Muscle layer of colon (tissue), 2 donors: ENCODE data around the gene FOXK2.
"Not testable (repeated sequence)": the region's sequence is repeated elsewhere in the genome, so short reads cannot be mapped to it uniquely, and the experiment has no call there.

Experiments used
- H3K27ac ChIP-seq: one replicate; pipeline ENCODE4 v1.7.0; 2013; ENCODE audit warnings: low read depth, mild to moderate bottlenecking, low read length, moderate library complexity
- H3K27me3 ChIP-seq, 2 donors: one replicate each; pipeline ENCODE4 v1.7.0; 2013; ENCODE audit warnings: low read length in 2 of 2, mild to moderate bottlenecking in 2 of 2; ENCODE audit not compliant: insufficient read depth in 2 of 2, control insufficient read depth in 1 of 2
- H3K36me3 ChIP-seq: one replicate; pipeline ENCODE4 v1.7.0; 2013; ENCODE audit warnings: mild to moderate bottlenecking, low read length; ENCODE audit not compliant: insufficient read depth
- H3K4me1 ChIP-seq: one replicate; pipeline ENCODE4 v1.7.0; 2013; ENCODE audit warnings: mild to moderate bottlenecking, low read length; ENCODE audit not compliant: insufficient read depth
- H3K4me3 ChIP-seq, 2 donors: one replicate each; pipeline ENCODE4 v1.7.0; 2013; ENCODE audit warnings: low read length in 2 of 2, low read depth in 1 of 2, mild to moderate bottlenecking in 1 of 2, moderate library complexity in 1 of 2
- H3K9ac ChIP-seq: one replicate; pipeline ENCODE4 v1.7.0; 2013; ENCODE audit warnings: low read length
- H3K9me3 ChIP-seq: one replicate; pipeline ENCODE4 v1.7.0; 2013; ENCODE audit warnings: mild to moderate bottlenecking, low read length
- donor health status: abdominal sarcoma.
- donor health status: Adenocarcinoma of cecum.

Gene FOXK2

GRCh38 chr17:82542439-82542838, 22.9 kb downstream of the FOXK2 start:
- no peaks in the 10 kb centered on the region for H3K36me3 ChIP-seq
- peaks cover 36% of the 10 kb centered on the region for H3K4me1 ChIP-seq
- no peak overlapping the region for H3K9ac ChIP-seq
- no peak overlapping the region for H3K27ac ChIP-seq
- no peaks in the 10 kb centered on the region for H3K9me3 ChIP-seq
- no peak overlapping the region for H3K4me3 ChIP-seq
- H3K27me3 ChIP-seq: no peaks in the 10 kb centered on the region

- H3K36me3 ChIP-seq: no peaks in the 10 kb centered on the region
- peaks cover 32% of the 10 kb centered on the region for H3K4me1 ChIP-seq
- no peaks in the 10 kb centered on the region for H3K9me3 ChIP-seq
- no peak overlapping the region for H3K27ac ChIP-seq
- H3K9ac ChIP-seq: no peak overlapping the region
- H3K4me3 ChIP-seq: peak overlapping the region in 1 of 2 donors; percentile 19
- H3K27me3 ChIP-seq: no peaks in the 10 kb centered on the region
Measured at GRCh38 chr17:82544431-82545070, 25.0 kb downstream of the FOXK2 start.

- Histone ChIP-seq H3K9me3 (no peaks in the 10 kb centered on the region), H3K4me3 (peak overlapping the region in 1 of 2 donors; percentile 19), H3K36me3 (no peaks in the 10 kb centered on the region), H3K4me1 (peaks cover 37% of the 10 kb centered on the region), H3K9ac (no peak overlapping the region), H3K27me3 (no peaks in the 10 kb centered on the region), H3K27ac (peak overlapping the region; percentile 0)
Measured at GRCh38 chr17:82545071-82545462, 25.5 kb downstream of the FOXK2 start.

GRCh38 chr17:82547981-82548380, 28.4 kb downstream of the FOXK2 start:
- no peak overlapping the region for H3K27ac ChIP-seq
- H3K27me3 ChIP-seq: no peaks in the 10 kb centered on the region
- peaks cover 51% of the 10 kb centered on the region for H3K4me1 ChIP-seq
- no peak overlapping the region for H3K9ac ChIP-seq
- no peaks in the 10 kb centered on the region for H3K9me3 ChIP-seq
- H3K36me3 ChIP-seq: no peaks in the 10 kb centered on the region
- H3K4me3 ChIP-seq: no peak overlapping the region

DNA sequence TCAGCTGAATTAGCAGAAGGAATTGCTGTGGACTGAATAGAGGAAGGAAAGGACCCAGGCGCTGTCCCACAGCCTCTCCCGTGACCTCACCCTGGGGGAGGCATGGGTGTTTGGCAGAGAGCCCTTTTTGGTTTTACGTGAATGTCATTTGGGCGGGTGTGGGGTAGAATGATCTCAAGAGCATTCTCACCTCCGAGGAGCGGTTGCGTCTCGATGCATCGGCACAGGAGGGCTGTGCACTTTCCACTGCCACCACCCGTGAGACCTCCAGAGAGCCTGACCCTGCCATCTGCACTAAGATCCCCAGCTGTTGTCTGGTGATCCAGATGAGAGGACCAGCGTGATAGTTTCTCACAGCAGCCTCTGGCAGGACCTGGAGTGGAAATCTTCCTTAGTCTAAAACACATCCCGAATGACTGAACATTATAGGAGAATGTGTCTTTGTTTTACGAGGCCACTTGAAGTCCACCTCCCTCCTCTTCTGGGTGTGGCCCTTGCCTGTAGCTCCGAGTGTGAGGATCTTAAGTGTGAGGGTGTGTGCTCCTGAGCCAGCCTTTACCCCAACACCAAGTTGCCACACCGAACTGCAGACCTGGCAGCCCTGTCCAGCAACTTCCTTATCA, 29.3 kb downstream of the FOXK2 start:
- Histone ChIP-seq H3K27ac (no peak overlapping the region), H3K4me1 (peaks cover 59% of the 10 kb centered on the region), H3K4me3 (no peak overlapping the region)

DNA sequence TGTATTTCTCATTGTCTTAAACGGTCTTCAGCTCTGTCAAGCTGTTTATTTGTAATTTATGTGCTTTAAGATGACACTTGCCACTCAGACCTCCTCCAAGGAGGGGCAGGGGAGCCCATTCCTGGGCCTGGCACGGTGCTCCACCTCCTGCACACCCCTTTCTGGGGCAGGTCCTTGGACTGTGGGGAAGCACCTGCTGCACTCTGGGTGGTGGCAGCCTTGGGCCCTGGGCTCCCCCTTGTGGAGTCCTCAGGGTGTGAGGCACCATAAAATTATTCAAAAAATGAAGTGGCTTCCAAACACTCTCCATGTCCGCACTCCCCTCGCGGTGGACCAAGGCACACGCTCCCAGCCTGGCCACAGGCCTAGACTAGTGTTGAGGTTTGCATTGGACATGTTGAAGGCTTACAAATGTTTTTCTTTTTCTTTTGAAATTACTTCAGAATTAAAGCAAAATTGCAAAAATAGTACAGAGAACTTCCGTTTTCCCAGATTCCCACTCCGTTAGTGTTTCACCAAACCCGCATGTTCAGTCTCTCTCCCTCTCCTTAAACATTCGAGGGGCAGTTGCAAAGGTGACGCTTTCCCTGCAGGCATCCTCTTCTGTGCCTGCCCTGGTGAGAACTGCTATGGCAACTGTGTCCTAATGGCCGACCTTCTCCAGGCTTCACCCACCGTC, 32.4 kb downstream of the FOXK2 start:
- H3K9me3 ChIP-seq: no peaks in the 10 kb centered on the region
- H3K36me3 ChIP-seq: no peaks in the 10 kb centered on the region
- H3K27ac ChIP-seq: peak overlapping the region; percentile 4
- H3K4me1 ChIP-seq: peaks cover 58% of the 10 kb centered on the region
- peak overlapping the region in 1 of 2 donors; percentile 32 for H3K4me3 ChIP-seq
- H3K9ac ChIP-seq: peak overlapping the region; percentile 19
- H3K27me3 ChIP-seq: no peaks in the 10 kb centered on the region

More for the DNA sequence above, 29.3 kb downstream of the FOXK2 start:
- H3K9ac ChIP-seq: no peak overlapping the region
- no peaks in the 10 kb centered on the region for H3K36me3 ChIP-seq
- no peaks in the 10 kb centered on the region for H3K9me3 ChIP-seq
- H3K27me3 ChIP-seq: no peaks in the 10 kb centered on the region

GRCh38 chr17:82552580-82552979, 33.0 kb downstream of the FOXK2 start:
- Histone ChIP-seq H3K27me3 (no peaks in the 10 kb centered on the region), H3K9me3 (no peaks in the 10 kb centered on the region), H3K4me1 (peaks cover 58% of the 10 kb centered on the region), H3K27ac (peak overlapping the region; percentile 4), H3K36me3 (no peaks in the 10 kb centered on the region), H3K4me3 (peak overlapping the region in 1 of 2 donors; percentile 32), H3K9ac (peak overlapping the region; percentile 19)

DNA sequence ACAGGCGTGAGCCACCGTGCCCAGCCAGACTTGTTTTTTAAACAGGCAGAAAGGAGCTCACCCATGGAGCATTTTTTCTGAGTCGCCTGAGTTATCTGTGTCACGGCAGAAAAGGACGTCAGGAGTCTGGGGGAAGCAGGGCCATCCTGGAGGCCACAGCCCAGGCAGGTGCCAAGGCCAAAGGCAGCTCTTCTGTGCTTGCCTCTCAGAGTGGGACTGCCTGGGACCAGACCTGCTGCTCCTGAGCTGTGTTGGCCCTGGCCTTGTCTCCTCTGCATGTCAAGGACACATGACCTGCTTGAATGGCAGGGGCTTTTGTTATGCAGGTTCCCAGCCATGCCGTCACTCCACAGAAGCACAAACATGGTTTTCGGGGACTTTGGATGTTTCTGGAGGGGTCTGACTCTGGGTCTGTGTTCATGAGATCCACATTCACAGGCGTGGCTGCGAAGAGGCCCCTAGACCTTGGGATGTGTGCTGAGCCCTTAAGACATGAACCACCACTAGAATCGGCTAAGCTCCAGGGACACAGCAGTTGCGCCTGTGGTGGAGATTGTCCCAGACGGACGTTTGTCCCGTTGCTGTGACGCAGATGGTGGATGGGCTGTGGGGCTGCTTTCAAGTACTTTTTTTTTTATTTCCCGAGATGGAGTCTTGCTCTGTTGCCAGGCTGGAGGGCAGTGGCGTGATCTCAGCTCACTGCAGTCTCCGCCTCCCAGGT, 33.8 kb downstream of the FOXK2 start:
- no peaks in the 10 kb centered on the region for H3K9me3 ChIP-seq
- no peak overlapping the region for H3K9ac ChIP-seq
- H3K4me1 ChIP-seq: peaks cover 62% of the 10 kb centered on the region
- H3K4me3 ChIP-seq: no peak overlapping the region
- H3K36me3 ChIP-seq: no peaks in the 10 kb centered on the region
- no peaks in the 10 kb centered on the region for H3K27me3 ChIP-seq
- H3K27ac ChIP-seq: no peak overlapping the region

GRCh38 chr17:82557510-82557909, 38.0 kb downstream of the FOXK2 start:
- not testable (repeated sequence) for H3K9me3 ChIP-seq, H3K4me3 ChIP-seq, H3K27me3 ChIP-seq, H3K9ac ChIP-seq, H3K36me3 ChIP-seq, H3K27ac ChIP-seq
- peaks cover 55% of the 10 kb centered on the region for H3K4me1 ChIP-seq

- no peaks in the 10 kb centered on the region for H3K9me3 ChIP-seq
- no peak overlapping the region for H3K27ac ChIP-seq
- no peak overlapping the region for H3K9ac ChIP-seq
- H3K27me3 ChIP-seq: no peaks in the 10 kb centered on the region
- no peak overlapping the region for H3K4me3 ChIP-seq
- no peaks in the 10 kb centered on the region for H3K36me3 ChIP-seq
- peaks cover 40% of the 10 kb centered on the region for H3K4me1 ChIP-seq
Measured at GRCh38 chr17:82559566-82560251, 40.2 kb downstream of the FOXK2 start.

GRCh38 chr17:82560252-82560642, 40.7 kb downstream of the FOXK2 start:
- Histone ChIP-seq H3K9me3 (no peaks in the 10 kb centered on the region), H3K4me3 (no peak overlapping the region), H3K27ac (no peak overlapping the region), H3K4me1 (peaks cover 35% of the 10 kb centered on the region), H3K27me3 (no peaks in the 10 kb centered on the region), H3K36me3 (no peaks in the 10 kb centered on the region), H3K9ac (no peak overlapping the region)
